HG03575 (cell line): Measurements from ENCODE around the gene GPR152.
"Not testable (repeated sequence)": the region's sequence is repeated elsewhere in the genome, so short reads cannot be mapped to it uniquely, and the experiment has no call there.

Experiments
- ATAC-seq: cut with Tn5 transposase; IDR thresholded peaks from one replicate; pipeline ENCODE4 v1.9.1; 2021; ENCODE audit not compliant: unreplicated experiment, insufficient number of reproducible peaks, low FRiP score; ENCODE audit errors: extremely low read depth

Gene GPR152

DNA sequence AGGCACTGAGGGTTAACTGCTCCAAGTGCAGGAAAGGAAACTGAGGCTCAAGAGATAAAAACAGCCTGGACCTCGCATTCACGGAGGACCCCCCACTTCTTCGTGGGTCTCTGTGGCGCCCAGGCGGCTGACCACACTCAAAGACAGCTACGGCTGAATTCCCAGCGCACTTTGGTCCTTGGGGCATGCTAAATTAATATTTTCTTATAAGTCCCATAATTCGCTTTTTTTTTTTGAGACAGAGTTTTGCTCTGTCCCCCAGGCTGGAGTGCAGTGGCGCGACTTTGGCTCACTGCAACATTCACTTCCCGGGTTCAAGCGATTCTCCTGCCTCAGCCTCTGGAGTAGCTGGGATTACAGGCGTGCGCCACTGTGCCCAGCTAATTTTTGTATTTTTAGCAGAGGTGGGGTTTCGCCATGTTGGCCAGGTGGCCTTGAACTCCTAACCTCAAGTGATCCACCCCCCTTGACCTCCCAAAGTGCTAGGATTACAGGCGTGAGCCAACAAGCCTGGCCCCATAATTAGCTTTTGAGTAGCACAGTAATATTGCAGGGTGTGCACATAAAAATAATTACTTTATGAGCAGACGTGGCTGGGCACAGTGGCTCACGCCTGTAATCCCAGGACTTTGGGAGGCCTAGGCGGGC lies 50.2 kb downstream of the GPR152 start:
- not testable (repeated sequence) for ATAC-seq

GRCh38 chr11:67401495-67402191 lies 50.9 kb downstream of the GPR152 start, which contains the start of gene PPP1CA:
Gene PPP1CA, minus strand, starts transcription at chr11:67401858. Its CDS starts 76 bp downstream, at chr11:67401782.
- ATAC-seq: no peak
